Left kidney (tissue), 2 donors: ENCODE data around the gene PLAAT5. TPM values are rescaled to one million over a fixed set of nuclear protein-coding genes. Genes with fewer than 3 reads are reported as not detected.
A peak's percentile ranks its signal among the peaks of the same experiment; 100 is the strongest.
"Not testable (repeated sequence)": the region's sequence is repeated elsewhere in the genome, so short reads cannot be mapped to it uniquely, and the experiment has no call there.

Experiments
- DNase-seq: peaks from one replicate; pipeline ENCODE4 v3.0.0-alpha.2; 2013
- polyA plus RNA-seq: library from polyadenylated mRNA; unstranded; fragments of 120-200 nt; gene quantifications from one replicate; pipeline ENCODE4 v1.2.1, GENCODE V29; 2013; ENCODE audit not compliant: insufficient read length

Gene PLAAT5
- polyA plus RNA-seq, 1 donor = 0.50 TPM

DNA sequence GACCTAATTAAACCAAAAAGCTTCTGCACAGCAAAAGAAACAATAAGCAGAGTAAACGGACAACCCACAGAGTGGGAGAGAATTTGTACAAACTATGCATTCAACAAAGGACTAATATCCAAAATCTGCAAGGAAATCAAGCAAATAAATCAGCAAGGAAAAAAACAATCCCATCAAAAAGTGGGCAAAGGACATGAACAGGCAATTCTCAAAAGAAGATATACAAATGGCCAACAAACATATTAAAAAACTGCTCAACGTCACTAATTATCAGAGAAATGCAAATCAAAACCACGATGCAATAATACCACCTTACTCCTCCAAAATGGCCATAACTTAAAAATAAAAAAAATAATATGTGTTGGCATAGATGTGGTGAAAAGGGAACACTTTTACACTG, 5.2 kb downstream of the PLAAT5 start:
- no peak for DNase-seq

DNA sequence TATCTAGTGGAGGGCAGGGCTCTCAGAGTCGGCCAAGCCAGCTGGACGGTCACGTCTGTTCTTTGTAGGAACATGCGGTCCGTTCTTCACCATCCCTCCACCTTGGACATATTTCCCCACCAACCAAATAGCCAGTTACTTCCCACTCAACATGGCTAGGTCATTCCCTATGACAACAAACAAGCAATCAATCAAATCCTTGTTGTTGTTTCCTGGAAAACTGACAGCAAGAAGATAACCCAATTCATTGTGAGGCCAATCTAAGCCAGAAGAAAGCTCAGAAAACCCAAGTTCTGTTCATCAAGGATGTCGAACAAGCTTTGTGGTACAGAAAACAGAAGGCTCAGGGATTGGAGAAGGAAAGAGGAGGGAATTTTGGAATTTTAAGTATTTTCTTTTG, 10.9 kb downstream of the PLAAT5 start:
- DNase-seq = no peak

DNA sequence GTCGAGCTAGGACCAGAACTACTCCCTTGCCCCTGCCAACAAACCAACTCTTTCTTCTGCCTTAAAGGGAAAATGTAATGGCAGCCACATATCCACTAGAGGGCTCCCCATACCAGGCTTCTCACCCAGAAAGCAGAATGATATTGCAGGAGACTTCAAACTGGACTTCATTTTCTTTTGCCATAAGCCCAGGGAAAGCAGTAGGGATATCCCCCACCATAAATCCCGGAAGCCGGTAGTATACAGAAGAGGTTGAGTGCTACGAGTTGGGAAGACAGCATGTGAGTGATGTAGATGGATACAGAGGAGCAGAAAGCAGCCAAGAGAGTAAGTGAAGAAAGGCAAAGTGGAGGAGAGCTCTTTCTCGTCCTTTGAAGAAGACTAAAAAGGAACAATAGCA, 12.1 kb downstream of the PLAAT5 start:
- DNase-seq = peak; percentile 72

DNA sequence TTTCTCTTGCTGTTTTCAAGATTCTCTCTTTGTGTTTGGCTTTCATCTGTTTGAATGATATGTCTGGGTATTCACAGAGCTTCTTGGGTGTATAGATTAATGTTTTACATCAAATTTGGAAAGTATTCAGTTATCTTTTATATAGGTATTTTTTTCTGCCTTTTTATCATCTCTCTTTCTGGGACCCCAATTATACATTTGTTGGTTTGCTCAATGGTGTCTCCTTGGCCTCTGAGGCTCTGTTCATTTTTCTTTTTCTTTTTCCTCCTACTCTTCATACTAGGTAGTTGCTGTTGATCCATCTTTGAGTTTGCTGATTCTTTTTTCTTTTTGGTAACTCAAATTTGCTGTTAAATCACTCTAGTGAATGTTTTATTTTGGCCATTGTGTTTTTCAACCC, 14.3 kb downstream of the PLAAT5 start:
- DNase-seq = no peak

DNA sequence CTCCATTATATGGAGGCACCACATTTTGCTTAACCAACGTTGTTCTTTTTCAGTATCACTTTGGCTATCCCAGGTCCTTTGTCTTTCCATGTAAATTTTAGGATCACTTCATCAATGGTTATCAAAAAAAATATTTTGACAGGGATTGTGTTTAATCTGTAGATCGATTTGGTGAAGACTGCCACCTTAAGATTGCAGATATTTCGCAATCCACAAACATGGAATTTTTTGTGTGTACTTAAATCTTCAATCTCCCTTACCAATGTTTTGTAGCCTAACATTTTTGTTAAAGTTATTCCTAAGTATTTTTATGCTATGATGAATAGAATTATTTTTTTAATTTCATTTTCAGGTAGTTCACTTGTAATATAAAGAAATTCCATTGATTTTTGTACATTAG, 18.6 kb downstream of the PLAAT5 start:
- DNase-seq = no peak

DNA sequence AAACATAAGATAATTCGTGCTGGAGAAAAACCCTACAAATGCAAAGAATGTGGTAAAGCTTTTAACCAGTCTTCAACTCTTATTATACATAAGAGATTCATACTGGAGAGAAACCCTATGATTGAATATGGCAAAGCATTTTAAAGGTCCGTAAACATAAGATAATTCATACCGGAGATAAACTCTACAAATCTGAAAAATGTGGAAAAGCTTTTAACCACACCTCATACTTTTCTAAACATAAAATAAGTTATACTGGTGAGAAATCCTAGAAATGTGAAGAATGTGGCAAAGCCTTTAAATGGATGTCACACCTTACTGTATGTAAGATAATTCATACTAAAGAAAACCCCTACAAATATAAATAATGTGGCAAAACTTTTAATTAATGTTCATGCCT, 20.7 kb downstream of the PLAAT5 start:
- no peak for DNase-seq

DNA sequence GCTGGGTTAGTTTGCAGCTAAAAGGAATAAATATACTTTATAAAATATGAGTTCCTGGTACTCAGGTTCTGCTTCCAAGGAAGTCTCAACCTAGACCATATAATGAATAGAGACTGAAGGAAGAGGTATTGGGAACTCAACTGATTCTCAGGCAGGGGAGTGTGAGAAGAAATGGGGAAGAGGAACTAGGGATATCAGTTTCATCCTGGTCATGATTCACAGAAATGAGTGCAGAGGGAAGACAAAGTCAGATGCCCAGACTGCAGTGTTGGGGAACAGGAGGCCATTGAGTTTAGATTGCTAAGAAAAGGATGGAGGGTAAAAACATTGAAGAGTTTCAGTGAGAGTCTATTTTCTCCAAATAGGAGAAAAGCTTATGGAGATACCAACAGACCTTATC, 28.8 kb downstream of the PLAAT5 start:
- DNase-seq = no peak

DNA sequence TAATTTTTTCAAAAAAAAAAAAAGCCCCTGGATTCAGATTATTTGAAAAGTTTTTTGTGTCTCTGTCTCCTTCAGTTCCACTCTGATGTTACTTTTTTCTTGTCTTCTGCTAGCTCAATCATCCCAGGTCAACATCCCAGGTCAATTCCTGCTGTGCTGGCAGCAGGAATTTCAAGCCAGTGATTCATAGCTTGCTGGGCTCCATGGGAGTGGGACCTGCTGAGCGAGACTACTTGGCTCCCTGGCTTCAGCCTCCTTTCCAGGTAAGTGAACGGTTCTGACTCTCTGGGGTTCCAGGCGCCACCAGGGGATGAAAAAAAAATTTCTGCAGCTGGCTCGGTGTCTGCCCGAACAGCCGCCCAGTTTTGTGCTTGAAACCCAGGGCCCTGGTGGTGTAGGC, 31.4 kb downstream of the PLAAT5 start:
- no peak for DNase-seq

DNA sequence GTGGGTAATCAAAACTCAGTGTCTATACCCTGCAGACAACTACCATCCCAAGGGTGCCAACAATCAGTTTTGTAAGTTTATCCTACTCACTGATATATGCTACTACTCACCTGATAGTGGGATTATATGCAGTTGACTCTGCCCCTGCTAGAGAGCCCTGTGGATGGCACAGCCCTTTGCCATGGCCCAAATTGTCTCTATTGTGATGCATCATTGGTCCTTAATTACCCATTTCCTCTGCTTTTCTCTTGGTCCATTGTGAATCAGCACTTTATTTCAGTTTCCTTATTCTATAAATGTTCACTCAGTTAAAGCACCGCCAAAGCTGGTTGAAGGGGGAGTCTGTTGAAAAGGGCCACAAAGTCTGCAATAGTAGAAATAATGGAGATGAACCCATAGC, 42.3 kb downstream of the PLAAT5 start:
- no peak for DNase-seq

DNA sequence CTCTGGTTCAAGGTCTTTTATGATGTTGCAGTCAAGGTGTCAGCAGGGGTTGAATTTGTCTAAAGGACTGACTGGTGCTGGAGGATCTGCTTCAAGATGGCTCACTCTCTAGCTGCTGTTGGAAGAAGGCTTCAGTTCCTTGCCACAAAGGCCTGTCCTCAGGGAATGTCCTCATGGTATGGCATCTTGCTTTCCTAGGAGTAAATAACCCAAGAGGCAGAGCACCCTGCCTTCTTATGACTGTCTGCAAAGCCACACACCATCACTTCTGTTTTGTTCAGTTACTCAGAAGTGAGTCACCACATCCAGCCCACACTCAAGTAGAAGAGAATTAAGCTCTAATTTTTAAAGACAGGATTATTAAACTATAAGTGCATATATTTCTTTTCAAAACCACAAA, 45.2 kb downstream of the PLAAT5 start:
- DNase-seq = no peak

DNA sequence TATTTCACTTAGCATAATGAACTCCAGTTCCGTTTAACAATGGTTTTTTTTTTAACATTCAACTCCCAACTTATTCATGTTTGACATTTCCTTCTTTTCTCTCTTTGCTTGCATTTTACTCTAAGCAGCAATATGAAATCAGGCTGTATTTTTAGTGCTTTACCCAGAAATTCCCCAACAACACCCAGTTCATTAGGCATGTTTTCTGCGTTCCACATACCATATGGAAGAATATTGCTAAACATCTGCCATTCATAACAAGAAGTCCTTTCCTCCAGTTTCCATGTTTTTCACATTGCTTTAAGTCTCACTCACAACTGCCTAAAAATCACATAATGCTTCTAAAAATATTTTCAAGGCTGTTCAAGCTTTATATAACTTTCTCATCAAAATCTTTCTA, 45.8 kb downstream of the PLAAT5 start:
- DNase-seq = no peak

DNA sequence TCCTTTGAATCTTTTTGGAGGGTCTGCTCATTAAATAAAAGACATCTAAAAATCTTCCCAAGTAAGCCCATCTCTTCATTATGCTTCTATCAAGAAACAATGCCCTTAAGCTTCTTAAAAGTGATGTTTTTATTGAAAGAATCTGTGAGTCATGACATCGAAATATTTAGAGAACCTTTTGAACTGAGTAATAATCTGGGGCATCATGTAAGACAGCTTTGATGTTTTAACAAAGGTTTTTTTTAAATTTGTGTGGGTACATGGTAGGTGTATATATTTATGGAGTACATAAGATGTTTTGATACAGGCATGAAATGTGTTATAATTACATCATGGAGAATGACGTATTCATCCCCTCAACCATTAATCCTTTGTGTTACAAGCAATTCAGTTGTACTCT, 46.8 kb downstream of the PLAAT5 start:
- no peak for DNase-seq

DNA sequence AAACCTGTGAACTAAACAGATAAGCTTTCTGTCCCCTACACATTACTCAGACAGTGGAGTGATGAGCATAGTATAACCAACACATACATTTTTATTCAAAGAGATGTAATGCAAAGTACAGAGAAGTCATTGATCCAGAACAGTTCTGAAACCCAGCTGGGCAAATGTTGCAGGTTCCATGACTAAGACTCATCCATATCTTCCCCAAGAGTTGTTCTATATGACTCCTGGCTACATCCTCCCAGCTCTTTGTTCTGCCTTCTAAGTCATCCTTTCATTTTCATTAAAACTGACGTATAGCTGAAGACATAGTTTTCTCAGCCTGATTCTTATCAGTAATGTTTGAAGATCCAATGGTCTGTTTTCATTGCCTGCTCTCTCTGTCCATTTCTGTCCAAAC, 47.3 kb downstream of the PLAAT5 start:
- DNase-seq = no peak

DNA sequence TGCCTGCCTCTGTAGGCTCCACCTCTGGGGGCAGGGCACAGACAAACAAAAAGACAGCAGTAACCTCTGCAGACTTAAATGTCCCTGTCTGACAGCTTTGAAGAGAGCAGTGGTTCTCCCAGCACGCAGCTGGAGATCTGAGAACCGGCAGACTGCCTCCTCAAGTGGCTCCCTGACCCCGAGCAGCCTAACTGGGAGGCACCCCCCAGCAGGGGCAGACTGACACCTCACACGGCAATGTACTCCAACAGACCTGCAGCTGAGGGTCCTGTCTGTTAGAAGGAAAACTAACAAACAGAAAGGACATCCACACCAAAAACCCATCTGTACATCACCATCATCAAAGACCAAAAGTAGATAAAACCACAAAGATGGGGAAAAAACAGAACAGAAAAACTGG, 55.1 kb downstream of the PLAAT5 start:
- DNase-seq = not testable (repeated sequence)

DNA sequence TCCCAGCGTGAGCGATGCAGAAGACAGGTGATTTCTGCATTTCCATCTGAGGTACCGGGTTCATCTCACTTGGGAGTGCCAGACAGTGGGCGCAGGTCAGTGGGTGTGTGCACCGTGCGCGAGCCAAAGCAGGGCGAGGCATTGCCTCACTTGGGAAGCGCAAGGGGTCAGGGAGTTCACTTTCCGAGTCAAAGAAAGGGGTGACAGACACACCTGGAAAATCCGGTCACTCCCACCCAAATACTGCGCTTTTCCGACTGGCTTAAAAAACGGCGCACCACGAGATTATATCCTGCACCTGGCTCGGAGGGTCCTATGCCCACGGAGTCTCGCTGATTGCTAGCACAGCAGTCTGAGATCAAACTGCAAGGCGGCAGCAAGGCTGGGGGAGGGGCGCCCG, 55.6 kb downstream of the PLAAT5 start:
- DNase-seq = not testable (repeated sequence)

DNA sequence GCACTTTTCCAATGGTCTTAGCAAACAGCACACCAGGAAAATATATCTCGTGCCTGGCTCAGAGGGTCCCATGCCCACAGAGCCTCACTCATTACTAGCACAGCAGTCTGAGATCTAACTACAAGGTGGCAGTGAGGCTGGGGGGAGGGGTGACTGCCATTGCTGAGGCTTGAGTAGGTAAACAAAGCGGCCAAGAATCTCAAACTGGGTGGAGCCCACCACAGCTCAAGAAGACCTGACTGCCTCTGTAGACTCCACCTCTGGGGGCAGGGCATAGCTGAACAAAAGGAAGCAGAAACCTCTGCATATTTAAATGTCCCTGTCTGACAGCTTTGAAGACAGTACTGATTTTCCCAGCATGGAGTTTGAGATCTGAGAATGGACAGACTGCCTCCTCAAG, 60.2 kb downstream of the PLAAT5 start:
- DNase-seq = not testable (repeated sequence)

DNA sequence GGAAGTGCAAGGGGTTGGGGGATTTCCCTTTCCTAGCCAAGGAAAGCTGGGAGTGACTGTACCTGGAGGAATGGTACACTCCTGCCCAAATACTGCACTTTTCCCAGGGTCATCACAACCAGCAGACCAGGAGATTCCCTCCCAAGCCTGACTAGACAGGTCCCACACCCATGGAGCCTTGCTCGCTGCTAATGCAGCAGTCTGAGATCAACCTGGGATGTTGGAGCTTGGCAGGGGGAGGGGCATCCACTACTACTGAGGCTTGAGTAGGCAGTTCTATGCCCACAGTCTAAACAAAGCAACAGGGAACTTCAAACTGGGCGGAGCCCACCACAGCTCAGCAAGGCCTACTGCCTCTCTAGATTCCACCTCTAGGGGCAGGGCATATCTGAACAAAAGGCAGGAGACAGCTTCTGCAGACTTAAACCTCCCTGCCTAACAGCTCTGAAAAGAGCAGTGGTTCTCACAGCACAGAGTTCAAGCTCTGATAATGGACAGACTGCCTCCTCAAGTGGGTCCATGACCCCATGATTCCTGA, 62.9 kb downstream of the PLAAT5 start:
- DNase-seq = no peak

DNA sequence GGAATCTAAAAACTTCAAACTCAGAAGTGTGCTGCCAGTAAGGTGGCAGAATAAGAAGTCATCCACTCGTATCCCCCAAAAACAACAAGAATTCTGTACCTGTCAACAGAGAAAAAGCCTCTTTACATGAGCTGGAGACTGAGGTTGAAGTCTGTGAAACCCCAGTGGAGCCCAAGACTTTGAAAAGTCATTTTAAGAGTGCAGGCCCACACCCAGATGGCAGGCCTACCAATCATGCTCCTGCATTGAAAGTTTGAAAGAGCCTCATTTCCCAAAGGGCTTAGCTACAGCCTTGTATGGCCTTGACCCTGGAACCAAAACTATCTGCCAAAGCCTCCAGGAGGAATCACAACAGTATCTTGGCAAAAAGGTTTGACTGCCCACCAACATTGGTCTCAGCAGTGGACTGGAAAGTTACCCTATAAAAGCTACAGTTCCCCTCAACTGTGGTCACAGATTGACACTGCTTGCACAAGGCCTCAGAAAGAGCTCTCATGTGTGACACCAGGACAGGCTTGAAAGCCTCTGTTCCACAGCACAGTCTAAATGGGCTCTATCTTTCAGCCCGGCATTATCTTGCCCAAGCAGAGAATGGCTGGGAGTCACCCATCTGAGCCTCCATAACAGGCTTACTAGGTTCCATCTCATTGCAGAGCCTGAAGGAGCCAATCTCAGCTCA, 73.7 kb downstream of the PLAAT5 start:
- no peak for DNase-seq

Other genes with a start within 250 kb of the PLAAT5 start
- not detected for gene SLC22A25, start 247.6 kb downstream of the PLAAT5 start, polyA plus RNA-seq
- not detected for gene SLC22A9, start 121.4 kb downstream of the PLAAT5 start, polyA plus RNA-seq
- not detected for gene LGALS12, start 14.9 kb upstream of the PLAAT5 start, polyA plus RNA-seq
- 8.2 TPM for gene PLAAT4, start 45.6 kb upstream of the PLAAT5 start, polyA plus RNA-seq
- gene PLAAT2, start 72.2 kb upstream of the PLAAT5 start, polyA plus RNA-seq = 0.88 TPM
- gene PLAAT3, start 123.3 kb upstream of the PLAAT5 start, polyA plus RNA-seq = 15.1 TPM
- 20.9 TPM for gene ATL3, start 180.2 kb upstream of the PLAAT5 start, polyA plus RNA-seq
- gene RTN3, start 190.3 kb upstream of the PLAAT5 start, polyA plus RNA-seq = 184 TPM